Peyer's patch (tissue), 4 donors: ENCODE measurements around the gene KDELR3.

Experiments used
- POLR2A ChIP-seq, 2 donors: fragments of 450-650 bp; IDR thresholded peaks; one replicate each; pipeline ENCODE4 v1.5.1; 2017; ENCODE audit warnings: antibody characterized with exemption in 2 of 2, mild to moderate bottlenecking in 2 of 2, moderate library complexity in 2 of 2
- TF ChIP-seq, protein P1 (sequence below), 6 experiments: fragments of 450-650 bp in 4 of 6; fragments of 200-600 bp in 2 of 6; sonication (generic) in 1 of 6; IDR thresholded peaks; one replicate each; pipeline ENCODE4 v1.5.1; 2017 to 2019; ENCODE audit warnings: antibody characterized with exemption in 6 of 6, mild to moderate bottlenecking in 3 of 6, moderate library complexity in 1 of 6

DNA sequence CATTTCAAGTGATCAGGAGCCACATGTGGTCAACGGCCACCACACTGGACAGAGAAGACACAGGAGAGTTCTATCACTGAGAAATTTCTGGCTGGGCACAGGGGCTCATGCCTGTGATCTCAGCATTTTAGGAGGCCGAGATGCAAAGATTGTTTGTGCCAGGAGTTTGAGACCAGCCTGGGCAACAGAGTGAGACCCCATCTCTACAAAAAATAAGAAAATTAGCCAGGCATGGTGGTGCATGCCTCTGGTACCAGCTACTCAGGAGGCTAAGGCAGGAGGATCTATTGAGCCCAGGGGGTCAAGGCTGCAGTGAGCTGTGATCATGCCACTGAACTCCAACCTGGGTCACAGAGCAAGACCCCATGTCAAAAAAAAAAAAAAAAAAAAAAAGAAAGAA is 39.2 kb upstream of the KDELR3 start:
- TF ChIP-seq, protein P1, sequence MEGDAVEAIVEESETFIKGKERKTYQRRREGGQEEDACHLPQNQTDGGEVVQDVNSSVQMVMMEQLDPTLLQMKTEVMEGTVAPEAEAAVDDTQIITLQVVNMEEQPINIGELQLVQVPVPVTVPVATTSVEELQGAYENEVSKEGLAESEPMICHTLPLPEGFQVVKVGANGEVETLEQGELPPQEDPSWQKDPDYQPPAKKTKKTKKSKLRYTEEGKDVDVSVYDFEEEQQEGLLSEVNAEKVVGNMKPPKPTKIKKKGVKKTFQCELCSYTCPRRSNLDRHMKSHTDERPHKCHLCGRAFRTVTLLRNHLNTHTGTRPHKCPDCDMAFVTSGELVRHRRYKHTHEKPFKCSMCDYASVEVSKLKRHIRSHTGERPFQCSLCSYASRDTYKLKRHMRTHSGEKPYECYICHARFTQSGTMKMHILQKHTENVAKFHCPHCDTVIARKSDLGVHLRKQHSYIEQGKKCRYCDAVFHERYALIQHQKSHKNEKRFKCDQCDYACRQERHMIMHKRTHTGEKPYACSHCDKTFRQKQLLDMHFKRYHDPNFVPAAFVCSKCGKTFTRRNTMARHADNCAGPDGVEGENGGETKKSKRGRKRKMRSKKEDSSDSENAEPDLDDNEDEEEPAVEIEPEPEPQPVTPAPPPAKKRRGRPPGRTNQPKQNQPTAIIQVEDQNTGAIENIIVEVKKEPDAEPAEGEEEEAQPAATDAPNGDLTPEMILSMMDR (IDR thresholded peaks at IDR 0.05) = no peak
- no peak for TF ChIP-seq POLR2A (IDR thresholded peaks at IDR 0.05)
